Measurements from ENCODE around the gene STX16. TPM values are rescaled to one million over a fixed set of nuclear protein-coding genes. Genes with fewer than 3 reads are reported as not detected.

The STX16 gene
- total RNA-seq, 1 donor from 2014 or later: 67.8 TPM

DNA sequence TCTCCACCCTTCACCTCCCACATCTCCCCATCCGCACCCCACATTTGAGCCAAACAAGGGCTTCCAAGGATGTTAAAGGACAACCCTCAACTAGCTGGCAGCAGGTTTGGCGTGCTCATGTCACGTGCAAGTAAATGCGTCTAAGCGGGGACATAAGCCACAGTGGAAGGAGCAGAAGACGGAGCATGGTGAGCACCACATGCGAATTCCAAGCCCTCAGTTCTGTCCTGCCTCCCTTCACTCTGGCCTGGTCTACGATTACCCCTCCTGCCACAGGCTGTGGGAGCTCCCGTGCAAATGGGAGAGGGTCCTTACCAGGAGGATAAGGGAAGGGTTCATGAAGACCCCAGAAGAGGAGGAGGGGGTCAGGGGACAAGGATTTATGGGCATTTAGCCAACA lies 44.9 kb upstream of the STX16 start:
- H3K27ac ChIP-seq: no peak overlapping the region
- intact Hi-C loops (cut with DNase I): no loop called here
- no peak overlapping the region for H3K4me3 ChIP-seq
- H3K4me1 ChIP-seq: no peaks in the 10 kb centered on the region
- H3K27me3 ChIP-seq (ENCODE audit: low read depth): peaks cover 11% of the 10 kb centered on the region
- no peak for ATAC-seq
- no peaks in the 10 kb centered on the region for H3K9me3 ChIP-seq
- TF ChIP-seq, protein P1, sequence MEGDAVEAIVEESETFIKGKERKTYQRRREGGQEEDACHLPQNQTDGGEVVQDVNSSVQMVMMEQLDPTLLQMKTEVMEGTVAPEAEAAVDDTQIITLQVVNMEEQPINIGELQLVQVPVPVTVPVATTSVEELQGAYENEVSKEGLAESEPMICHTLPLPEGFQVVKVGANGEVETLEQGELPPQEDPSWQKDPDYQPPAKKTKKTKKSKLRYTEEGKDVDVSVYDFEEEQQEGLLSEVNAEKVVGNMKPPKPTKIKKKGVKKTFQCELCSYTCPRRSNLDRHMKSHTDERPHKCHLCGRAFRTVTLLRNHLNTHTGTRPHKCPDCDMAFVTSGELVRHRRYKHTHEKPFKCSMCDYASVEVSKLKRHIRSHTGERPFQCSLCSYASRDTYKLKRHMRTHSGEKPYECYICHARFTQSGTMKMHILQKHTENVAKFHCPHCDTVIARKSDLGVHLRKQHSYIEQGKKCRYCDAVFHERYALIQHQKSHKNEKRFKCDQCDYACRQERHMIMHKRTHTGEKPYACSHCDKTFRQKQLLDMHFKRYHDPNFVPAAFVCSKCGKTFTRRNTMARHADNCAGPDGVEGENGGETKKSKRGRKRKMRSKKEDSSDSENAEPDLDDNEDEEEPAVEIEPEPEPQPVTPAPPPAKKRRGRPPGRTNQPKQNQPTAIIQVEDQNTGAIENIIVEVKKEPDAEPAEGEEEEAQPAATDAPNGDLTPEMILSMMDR (IDR thresholded peaks at IDR 0.05): no peak
- DNase-seq: no peak
- H3K36me3 ChIP-seq: no peaks in the 10 kb centered on the region

DNA sequence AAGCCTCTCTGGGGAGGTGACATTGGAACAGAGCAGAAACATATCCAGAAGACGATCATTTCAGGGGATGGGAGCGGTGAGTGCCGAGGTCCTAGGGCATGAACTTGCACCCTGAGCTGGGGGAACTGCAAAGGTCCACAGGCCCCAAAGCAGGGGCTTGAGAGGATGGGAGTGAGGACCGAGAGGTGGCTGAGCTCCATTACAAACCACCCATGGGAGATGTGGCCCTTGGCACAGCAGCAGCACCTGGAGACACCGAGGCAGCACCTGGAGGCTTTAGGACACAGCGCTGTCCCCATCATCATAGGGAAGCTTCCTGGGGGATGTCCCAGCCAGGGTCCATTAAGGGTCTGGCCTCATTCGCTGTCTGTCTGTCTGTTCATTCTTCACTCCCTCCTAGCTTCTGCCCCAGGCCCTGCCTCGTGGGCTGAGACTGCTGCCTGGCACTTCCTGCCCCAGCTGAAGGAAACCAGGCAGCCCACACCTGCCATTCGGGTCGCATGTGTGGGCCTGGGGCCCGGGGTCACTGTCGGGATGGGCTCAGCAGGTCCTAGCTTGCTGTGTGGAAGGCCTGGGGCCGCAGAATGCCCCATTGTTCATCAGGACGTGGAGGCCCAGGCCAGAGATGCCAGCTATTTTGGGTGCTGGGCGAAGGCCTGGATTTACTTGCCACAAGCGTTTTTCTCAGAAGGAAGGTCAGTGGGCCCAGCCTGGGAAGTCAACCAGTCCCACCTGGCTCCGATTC lies 42.8 kb upstream of the STX16 start:
- H3K4me3 ChIP-seq: no peak overlapping the region
- H3K27me3 ChIP-seq (ENCODE audit: low read depth): peaks cover 11% of the 10 kb centered on the region
- no peak overlapping the region for H3K27ac ChIP-seq
- ATAC-seq (no peak), DNase-seq (no peak)
- no peaks in the 10 kb centered on the region for H3K36me3 ChIP-seq
- intact Hi-C loops (cut with DNase I): no loop called here
- TF ChIP-seq, protein P1 (IDR thresholded peaks at IDR 0.05): no peak
- no peaks in the 10 kb centered on the region for H3K9me3 ChIP-seq
- H3K4me1 ChIP-seq: no peaks in the 10 kb centered on the region

DNA sequence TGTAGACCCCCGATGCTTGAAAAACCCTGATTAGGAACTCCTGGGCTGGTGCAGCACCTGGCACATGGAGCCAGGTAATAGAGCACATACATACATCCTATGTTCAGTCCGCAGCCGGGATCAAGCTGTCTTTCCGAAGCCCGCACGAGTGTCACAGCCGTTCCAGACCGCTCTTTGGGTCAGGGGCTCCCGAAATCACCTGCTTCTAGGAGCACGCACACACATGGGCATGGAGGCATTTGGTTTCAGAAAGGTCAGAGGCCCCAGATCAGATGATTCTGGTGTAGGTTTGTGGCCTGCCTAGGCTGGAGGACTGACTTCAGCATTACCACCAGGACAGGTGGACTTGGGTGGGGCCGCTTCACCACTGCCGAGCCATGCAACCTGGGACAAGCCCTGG lies 42.1 kb upstream of the STX16 start:
- Histone ChIP-seq H3K27me3 (ENCODE audit: low read depth) (peaks cover 11% of the 10 kb centered on the region), H3K27ac (no peak overlapping the region), H3K36me3 (no peaks in the 10 kb centered on the region), H3K9me3 (no peaks in the 10 kb centered on the region), H3K4me1 (no peaks in the 10 kb centered on the region), H3K4me3 (no peak overlapping the region)
- TF ChIP-seq, protein P1 (IDR thresholded peaks at IDR 0.05): no peak
- intact Hi-C loops (cut with DNase I): no loop called here
- DNase-seq: no peak
- ATAC-seq: no peak

- TF ChIP-seq, protein P1 (IDR thresholded peaks at IDR 0.05): no peak
- H3K27ac ChIP-seq: no peak overlapping the region
- no peaks in the 10 kb centered on the region for H3K36me3 ChIP-seq
- ATAC-seq: no peak
- intact Hi-C loops (cut with DNase I): no loop called here
- H3K27me3 ChIP-seq (ENCODE audit: low read depth): peaks cover 11% of the 10 kb centered on the region
- no peaks in the 10 kb centered on the region for H3K4me1 ChIP-seq
- no peak for DNase-seq
- no peaks in the 10 kb centered on the region for H3K9me3 ChIP-seq
- H3K4me3 ChIP-seq: no peak overlapping the region
Measured at GRCh38 chr20:58610071-58610800, 40.8 kb upstream of the STX16 start.

- Histone ChIP-seq H3K9me3 (no peaks in the 10 kb centered on the region), H3K27me3 (ENCODE audit: low read depth) (peaks cover 8% of the 10 kb centered on the region), H3K4me1 (no peaks in the 10 kb centered on the region), H3K27ac (no peak overlapping the region), H3K4me3 (no peak overlapping the region), H3K36me3 (no peaks in the 10 kb centered on the region)
- DNase-seq: no peak
- intact Hi-C loops (cut with DNase I): no loop called here
- ATAC-seq: no peak
- TF ChIP-seq, protein P1 (IDR thresholded peaks at IDR 0.05): no peak
Measured at GRCh38 chr20:58610811-58611210, 40.3 kb upstream of the STX16 start.

Measured in lower lobe of right lung (tissue), 2 donors.